Mesenchymal stem cell (in vitro differentiated cells and primary cell): Measurements from ENCODE around the gene RNF7. TPM values are rescaled to one million over a fixed set of nuclear protein-coding genes. Genes with fewer than 3 reads are reported as not detected.

Experiments used
- DNase-seq: peaks from one replicate; pipeline ENCODE4 v3.0.0-alpha.2; 2013
- H2AFZ ChIP-seq: one replicate; pipeline ENCODE4 v1.6.1; 2013; ENCODE audit warnings: low read depth, mild to moderate bottlenecking, control low read depth, inconsistent platforms, low read length, moderate library complexity
- H2AK5ac ChIP-seq: 2 replicates; pipeline ENCODE4 v1.6.1; 2013; ENCODE audit warnings: low read length, moderate library complexity, mild to moderate bottlenecking, inconsistent platforms; ENCODE audit not compliant: severe bottlenecking
- H2BK120ac ChIP-seq: one replicate; pipeline ENCODE4 v1.6.1; 2013; ENCODE audit warnings: low read depth, mild to moderate bottlenecking, inconsistent platforms, low read length, moderate library complexity
- H2BK12ac ChIP-seq, 2 experiments: one replicate each; pipeline ENCODE4 v1.6.1; 2013; ENCODE audit warnings: inconsistent platforms in 2 of 2, low read length in 2 of 2, mild to moderate bottlenecking in 2 of 2, moderate library complexity in 2 of 2, control low read depth in 1 of 2
- H2BK15ac ChIP-seq: one replicate; pipeline ENCODE4 v1.6.1; 2013; ENCODE audit warnings: mild to moderate bottlenecking, low read depth, inconsistent platforms; ENCODE audit not compliant: poor library complexity, severe bottlenecking
- H2BK5ac ChIP-seq: 2 replicates; pipeline ENCODE4 v1.6.1; 2013; ENCODE audit warnings: low read depth, mild to moderate bottlenecking, low read length, control low read depth, inconsistent platforms; ENCODE audit not compliant: poor library complexity, severe bottlenecking
- H3K14ac ChIP-seq, 2 experiments: one replicate each; pipeline ENCODE4 v1.6.1; 2013; ENCODE audit warnings: inconsistent platforms in 2 of 2, low read length in 2 of 2, control low read depth in 1 of 2, mild to moderate bottlenecking in 1 of 2, moderate library complexity in 1 of 2
- H3K18ac ChIP-seq, 2 experiments: one replicate each; pipeline ENCODE4 v1.6.1; 2013; ENCODE audit warnings: inconsistent platforms in 2 of 2, low read length in 2 of 2, control low read depth in 1 of 2, low read depth in 1 of 2, mild to moderate bottlenecking in 1 of 2
- H3K23ac ChIP-seq, 2 experiments: one replicate each; pipeline ENCODE4 v1.6.1; 2013; ENCODE audit warnings: inconsistent platforms in 2 of 2, low read length in 2 of 2, mild to moderate bottlenecking in 2 of 2, moderate library complexity in 2 of 2, control low read depth in 1 of 2
- H3K27ac ChIP-seq: 2 replicates; pipeline ENCODE4 v1.5.1; 2013; ENCODE audit warnings: mild to moderate bottlenecking, moderate library complexity, low read length, control low read depth, inconsistent platforms; ENCODE audit not compliant: poor library complexity, severe bottlenecking
- H3K27me3 ChIP-seq, 2 experiments: 2 replicates each; pipeline versions ENCODE4 v1.6.1 to v1.7.0; 2013; ENCODE audit warnings: low read length in 2 of 2, mild to moderate bottlenecking in 2 of 2, moderate library complexity in 2 of 2, control low read depth in 1 of 2, inconsistent platforms in 1 of 2; ENCODE audit not compliant: control insufficient read depth in 1 of 2, insufficient read depth in 1 of 2
- H3K36me3 ChIP-seq, 2 experiments: 2 replicates each; pipeline versions ENCODE4 v1.6.1 to v1.7.0; 2013; ENCODE audit warnings: low read length in 2 of 2, control low read depth in 1 of 2, inconsistent platforms in 1 of 2, low read depth in 1 of 2, mild to moderate bottlenecking in 1 of 2; ENCODE audit not compliant: insufficient read depth in 2 of 2, control insufficient read depth in 1 of 2
- H3K4ac ChIP-seq, 2 experiments: one replicate each; pipeline ENCODE4 v1.6.1; 2013; ENCODE audit warnings: inconsistent platforms in 2 of 2, low read length in 2 of 2, mild to moderate bottlenecking in 2 of 2, moderate library complexity in 2 of 2, control low read depth in 1 of 2, low read depth in 1 of 2
- H3K4me1 ChIP-seq: 2 replicates; pipeline ENCODE4 v1.6.1; 2013; ENCODE audit warnings: low read depth, low read length, control low read depth; ENCODE audit not compliant: control insufficient read depth, insufficient read depth
- H3K4me2 ChIP-seq: 2 replicates; pipeline ENCODE4 v1.6.1; 2013; ENCODE audit warnings: low read length, mild to moderate bottlenecking, inconsistent platforms; ENCODE audit not compliant: poor library complexity, severe bottlenecking
- H3K4me3 ChIP-seq, 2 experiments: 2 replicates each; pipeline versions ENCODE4 v1.5.1 to v1.7.0; 2013; ENCODE audit warnings: low read length in 2 of 2, mild to moderate bottlenecking in 2 of 2, control low read depth in 1 of 2, low read depth in 1 of 2; ENCODE audit not compliant: insufficient read depth in 1 of 2
- H3K79me1 ChIP-seq: replicated peaks from 2 replicates; pipeline ENCODE4 v1.6.1; 2013; ENCODE audit warnings: mild to moderate bottlenecking, control low read depth, low read length, inconsistent platforms; ENCODE audit not compliant: poor library complexity, severe bottlenecking
- H3K9ac ChIP-seq: 2 replicates; pipeline ENCODE4 v1.7.0; 2013; ENCODE audit warnings: mild to moderate bottlenecking, low read length, moderate library complexity
- H3K9me3 ChIP-seq: 2 replicates; pipeline ENCODE4 v1.7.0; 2013; ENCODE audit warnings: mild to moderate bottlenecking, low read length; ENCODE audit not compliant: control insufficient read depth
- H4K8ac ChIP-seq: one replicate; pipeline ENCODE4 v1.6.1; 2013; ENCODE audit warnings: inconsistent platforms, mild to moderate bottlenecking, low read length, moderate library complexity
- H4K91ac ChIP-seq: one replicate; pipeline ENCODE4 v1.6.1; 2013; ENCODE audit warnings: mild to moderate bottlenecking, low read length, inconsistent platforms
- WGBS: methylation state at CpG from one replicate; pipeline ENCODE4 v1.1.7; 2013; ENCODE audit warnings: mixed read lengths; 5-methylcytosine and 5-hydroxymethylcytosine counted together
- small RNA-seq: library from polyadenylated mRNA; stranded (forward); fragments of <200 nt; extraction: miRNeasy Mini kit (QIAGEN cat#:217004); gene quantifications from one replicate; pipeline ENCODE3, GENCODE V24; 2013; ENCODE audit warnings: low read depth

Gene RNF7

DNA sequence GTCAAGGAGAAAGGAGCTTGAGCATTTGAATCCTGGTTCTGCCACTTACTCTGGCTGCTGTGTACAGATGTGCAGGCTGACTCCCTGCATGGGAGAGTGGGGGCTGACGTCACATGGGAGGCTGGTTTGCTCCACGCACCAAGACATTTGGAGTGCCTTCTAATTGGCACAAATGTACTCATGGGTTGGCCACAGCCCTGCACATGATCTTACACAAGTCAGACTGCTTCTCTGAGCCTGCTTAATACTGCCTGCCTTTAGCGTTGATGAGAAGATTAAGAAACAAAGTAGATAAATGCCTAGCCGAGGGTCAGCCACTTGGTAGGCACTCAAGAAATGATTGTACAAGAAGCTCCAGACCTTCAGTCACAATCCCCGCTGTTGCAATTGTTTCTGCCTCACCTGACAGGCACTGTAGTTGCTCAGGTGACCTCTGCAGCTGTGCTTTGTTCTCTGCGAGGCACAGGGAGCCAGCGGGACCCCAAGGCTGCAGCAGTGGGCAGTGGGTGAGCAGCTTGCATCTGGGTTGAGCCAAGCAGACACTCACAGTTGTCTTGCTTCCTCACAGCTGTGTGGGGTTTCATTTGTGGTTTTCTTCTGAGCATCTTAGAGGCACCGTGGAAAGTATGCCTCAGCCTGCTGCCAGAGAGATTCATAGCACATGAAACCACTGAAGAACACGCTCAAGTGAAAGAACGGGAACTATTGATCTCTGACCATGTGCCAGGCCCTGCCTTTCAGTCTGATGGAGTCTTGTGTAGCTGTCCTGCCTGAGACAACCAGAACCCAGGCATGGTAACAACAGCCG, 58.2 kb downstream of the RNF7 start:
- peaks cover 2% of the 10 kb centered on the region for H3K9me3 ChIP-seq
- no peak overlapping the region for H3K27ac ChIP-seq
- 78% methylated on average over 11 of the region's 11 CpGs for WGBS
- peak overlapping the region; percentile 93 for H4K91ac ChIP-seq
- H2BK5ac ChIP-seq = no peak overlapping the region
- peaks cover 18% of the 10 kb centered on the region for H3K4me1 ChIP-seq
- H3K18ac ChIP-seq = peak overlapping the region; percentile 55 to 88
- peak overlapping the region; percentile 19 to 73 for H3K4ac ChIP-seq
- H3K14ac ChIP-seq = peak overlapping the region in 1 of 2 experiments; percentile 49
- no peaks in the 10 kb centered on the region for H3K27me3 ChIP-seq
- H3K9ac ChIP-seq = peak overlapping the region; percentile 88
- H3K4me2 ChIP-seq = no peak overlapping the region
- no peaks in the 10 kb centered on the region for H3K79me1 ChIP-seq
- H2BK120ac ChIP-seq = no peak overlapping the region
- H2AFZ ChIP-seq = peak overlapping the region; percentile 33
- H3K23ac ChIP-seq = no peak overlapping the region
- H2AK5ac ChIP-seq = no peak overlapping the region
- peak; percentile 83 for DNase-seq
- peak overlapping the region; percentile 98 for H4K8ac ChIP-seq
- no peaks in the 10 kb centered on the region for H3K36me3 ChIP-seq
- peak overlapping the region in 1 of 2 experiments; percentile 38 for H2BK12ac ChIP-seq
- no peak overlapping the region for H2BK15ac ChIP-seq
- peak overlapping the region in 1 of 2 experiments; percentile 71 for H3K4me3 ChIP-seq

Small RNA genes within 50 kb of the gene (small RNA-seq; reads per million reads assigned to genes)
- gene AC112771.1 = not detected
